BLaER1 (cell line): Measurements from ENCODE around the gene COL20A1.

Experiments used
- H3K27ac ChIP-seq: shearing (Covaris generic); formaldehyde crosslinking; 2 replicates; pipeline ENCODE4 v1.8.1; 2022
- H3K27me3 ChIP-seq: shearing (Covaris generic); formaldehyde crosslinking; 2 replicates; pipeline ENCODE4 v1.8.1; 2022
- H3K36me3 ChIP-seq: shearing (Covaris generic); formaldehyde crosslinking; 2 replicates; pipeline ENCODE4 v1.8.1; 2022
- H3K4me1 ChIP-seq: shearing (Covaris generic); formaldehyde crosslinking; 2 replicates; pipeline ENCODE4 v1.8.1; 2022
- H3K4me2 ChIP-seq: shearing (Covaris generic); formaldehyde crosslinking; 2 replicates; pipeline ENCODE4 v1.8.1; 2022
- H3K4me3 ChIP-seq: shearing (Covaris generic); formaldehyde crosslinking; 2 replicates; pipeline ENCODE4 v1.8.1; 2022
- H3K9ac ChIP-seq: shearing (Covaris generic); formaldehyde crosslinking; 2 replicates; pipeline ENCODE4 v1.8.1; 2022
- H3K9me3 ChIP-seq: shearing (Covaris generic); formaldehyde crosslinking; 2 replicates; pipeline ENCODE4 v1.8.1; 2022
- H4K20me1 ChIP-seq: shearing (Covaris generic); formaldehyde crosslinking; 2 replicates; pipeline ENCODE4 v1.8.1; 2022
- Cebpa-rat ChIP-seq: shearing (Covaris generic); IDR thresholded peaks from 2 replicates; pipeline ENCODE4 v1.8.1; 2022

COL20A1 gene

DNA sequence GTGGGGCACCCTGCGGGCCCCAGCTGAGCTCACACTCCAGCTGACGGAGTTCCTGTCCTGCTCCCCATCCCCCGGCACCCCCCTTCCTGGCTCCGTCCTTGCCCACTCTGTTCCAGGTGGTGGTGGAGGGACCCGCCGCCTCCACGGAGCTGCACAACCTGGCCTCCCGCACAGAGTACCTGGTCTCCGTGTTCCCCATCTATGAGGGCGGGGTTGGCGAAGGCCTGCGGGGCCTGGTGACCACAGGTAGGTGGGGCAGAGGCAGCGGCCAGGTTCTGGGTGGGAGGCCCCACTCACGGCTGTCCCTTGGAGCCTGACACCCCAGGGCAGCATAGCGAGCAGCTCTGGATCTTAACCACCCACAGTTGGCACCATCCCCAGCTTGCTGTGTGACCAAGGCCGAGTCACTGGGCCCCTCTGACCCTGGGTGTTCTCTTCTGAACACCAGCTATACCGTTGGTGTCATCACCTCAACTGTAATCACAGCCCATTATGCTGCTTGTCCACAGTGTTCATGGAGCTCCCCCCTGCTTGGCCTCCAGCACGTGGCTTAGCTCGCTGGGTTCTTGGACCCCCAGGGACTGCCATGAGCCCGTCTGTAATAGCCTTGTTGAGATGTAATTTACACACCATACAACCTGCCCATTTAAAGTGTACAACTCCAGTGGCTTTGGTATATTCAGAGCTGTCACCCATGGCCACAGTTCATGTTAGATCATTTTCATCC is 17.4 kb downstream of the COL20A1 start:
- H3K36me3 ChIP-seq, result no peaks in the 10 kb centered on the region
- H3K4me3 ChIP-seq, result no peak overlapping the region
- peak overlapping the region; percentile 37 for H3K4me2 ChIP-seq
- no peaks in the 10 kb centered on the region for H3K9me3 ChIP-seq
- no peak overlapping the region for H3K27ac ChIP-seq
- TF ChIP-seq Cebpa-rat, result no peak
- peaks cover 8% of the 10 kb centered on the region; the same call in 1 of the 2 replicates for H4K20me1 ChIP-seq
- H3K27me3 ChIP-seq, result peaks cover 26% of the 10 kb centered on the region; the same call in 1 of the 2 replicates
- peaks cover 53% of the 10 kb centered on the region for H3K4me1 ChIP-seq
- H3K9ac ChIP-seq, result no peak overlapping the region

DNA sequence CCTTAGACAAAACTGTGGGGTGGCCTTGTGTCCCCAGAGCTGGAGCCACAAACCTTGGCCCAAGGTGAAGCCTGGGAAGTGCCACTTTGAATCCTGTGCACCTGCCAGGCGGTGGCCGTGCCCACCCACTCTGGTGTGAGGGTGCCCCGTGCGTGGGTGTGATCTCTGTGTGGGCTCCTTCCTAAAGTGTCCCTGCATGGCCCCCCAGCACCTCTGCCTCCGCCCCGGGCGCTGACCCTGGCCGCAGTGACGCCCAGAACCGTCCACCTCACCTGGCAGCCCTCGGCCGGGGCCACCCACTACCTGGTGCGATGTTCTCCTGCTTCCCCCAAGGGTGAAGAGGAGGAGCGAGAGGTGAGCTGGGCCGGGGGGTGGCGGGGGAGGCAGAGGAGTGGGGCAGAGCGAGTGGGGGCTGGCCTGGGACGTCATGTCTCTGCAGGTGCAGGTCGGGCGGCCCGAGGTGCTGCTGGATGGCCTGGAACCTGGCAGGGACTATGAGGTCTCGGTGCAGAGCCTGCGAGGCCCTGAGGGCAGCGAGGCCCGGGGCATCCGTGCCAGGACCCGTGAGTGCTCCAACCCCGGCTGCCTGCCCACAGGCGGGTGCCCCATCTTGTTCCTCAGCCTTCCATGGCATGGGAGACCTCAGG is 18.3 kb downstream of the COL20A1 start:
- H3K36me3 ChIP-seq, result no peaks in the 10 kb centered on the region
- no peak for TF ChIP-seq Cebpa-rat
- H3K4me3 ChIP-seq, result no peak overlapping the region
- peaks cover 53% of the 10 kb centered on the region for H3K4me1 ChIP-seq
- H3K4me2 ChIP-seq, result peak overlapping the region; percentile 61
- no peak overlapping the region for H3K27ac ChIP-seq
- H3K9ac ChIP-seq, result no peak overlapping the region
- peaks cover 8% of the 10 kb centered on the region; the same call in 1 of the 2 replicates for H4K20me1 ChIP-seq
- no peaks in the 10 kb centered on the region for H3K9me3 ChIP-seq
- H3K27me3 ChIP-seq, result peaks cover 20% of the 10 kb centered on the region; the same call in 1 of the 2 replicates

DNA sequence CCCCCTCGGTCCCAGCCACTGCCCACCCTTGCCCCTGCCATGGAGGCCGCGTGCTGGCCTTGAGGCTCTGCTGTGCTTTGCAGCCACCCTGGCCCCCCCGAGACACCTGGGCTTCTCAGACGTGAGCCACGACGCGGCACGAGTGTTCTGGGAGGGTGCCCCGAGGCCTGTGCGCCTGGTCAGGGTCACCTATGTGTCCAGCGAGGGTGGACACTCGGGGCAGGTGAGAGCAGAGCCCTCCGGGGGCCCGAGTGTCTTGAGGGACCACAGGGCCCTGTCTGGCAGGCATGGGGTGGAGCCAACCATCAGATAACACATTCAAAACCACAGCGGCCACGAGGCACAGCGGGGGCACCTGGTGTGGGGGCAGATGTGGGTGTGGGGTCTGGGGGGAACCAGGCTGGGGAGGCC is 18.9 kb downstream of the COL20A1 start:
- Histone ChIP-seq H3K4me1 (peaks cover 50% of the 10 kb centered on the region), H3K27me3 (peaks cover 14% of the 10 kb centered on the region; the same call in 1 of the 2 replicates)

DNA sequence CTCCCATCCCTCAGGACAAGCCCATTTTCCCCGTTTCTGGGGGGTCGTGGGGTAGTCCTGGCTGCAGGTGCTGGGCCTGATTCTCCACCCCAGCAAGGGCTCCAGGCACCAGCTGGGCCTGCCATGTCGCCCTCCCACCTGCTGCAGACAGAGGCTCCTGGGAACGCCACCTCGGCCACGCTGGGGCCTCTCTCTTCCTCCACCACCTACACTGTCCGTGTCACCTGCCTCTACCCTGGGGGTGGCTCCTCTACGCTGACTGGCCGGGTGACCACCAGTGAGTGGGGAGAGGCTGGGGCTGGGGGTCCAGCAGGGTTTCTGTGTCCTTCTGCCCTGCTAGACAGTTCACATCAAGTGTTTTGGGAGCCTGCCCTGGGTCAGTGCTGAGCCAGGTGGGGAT is 19.3 kb downstream of the COL20A1 start:
- Histone ChIP-seq H3K4me1 (peaks cover 46% of the 10 kb centered on the region), H3K4me3 (no peak overlapping the region), H3K36me3 (no peaks in the 10 kb centered on the region), H4K20me1 (no peaks in the 10 kb centered on the region), H3K9me3 (no peaks in the 10 kb centered on the region), H3K4me2 (peak overlapping the region; percentile 61), H3K27me3 (peaks cover 10% of the 10 kb centered on the region; the same call in 1 of the 2 replicates), H3K27ac (0 out of 2 replicates have a peak overlapping the region, but pooled peaks have one; percentile 18), H3K9ac (no peak overlapping the region)
- TF ChIP-seq Cebpa-rat, result no peak

More for the DNA sequence above, 18.9 kb downstream of the COL20A1 start:
- H3K9ac ChIP-seq, result no peak overlapping the region
- peak overlapping the region; percentile 61 for H3K4me2 ChIP-seq
- H3K27ac ChIP-seq, result 0 out of 2 replicates have a peak overlapping the region, but pooled peaks have one; percentile 18
- H4K20me1 ChIP-seq, result peaks cover 4% of the 10 kb centered on the region; the same call in 1 of the 2 replicates
- no peak for TF ChIP-seq Cebpa-rat
- no peaks in the 10 kb centered on the region for H3K36me3 ChIP-seq
- no peak overlapping the region for H3K4me3 ChIP-seq
- no peaks in the 10 kb centered on the region for H3K9me3 ChIP-seq

DNA sequence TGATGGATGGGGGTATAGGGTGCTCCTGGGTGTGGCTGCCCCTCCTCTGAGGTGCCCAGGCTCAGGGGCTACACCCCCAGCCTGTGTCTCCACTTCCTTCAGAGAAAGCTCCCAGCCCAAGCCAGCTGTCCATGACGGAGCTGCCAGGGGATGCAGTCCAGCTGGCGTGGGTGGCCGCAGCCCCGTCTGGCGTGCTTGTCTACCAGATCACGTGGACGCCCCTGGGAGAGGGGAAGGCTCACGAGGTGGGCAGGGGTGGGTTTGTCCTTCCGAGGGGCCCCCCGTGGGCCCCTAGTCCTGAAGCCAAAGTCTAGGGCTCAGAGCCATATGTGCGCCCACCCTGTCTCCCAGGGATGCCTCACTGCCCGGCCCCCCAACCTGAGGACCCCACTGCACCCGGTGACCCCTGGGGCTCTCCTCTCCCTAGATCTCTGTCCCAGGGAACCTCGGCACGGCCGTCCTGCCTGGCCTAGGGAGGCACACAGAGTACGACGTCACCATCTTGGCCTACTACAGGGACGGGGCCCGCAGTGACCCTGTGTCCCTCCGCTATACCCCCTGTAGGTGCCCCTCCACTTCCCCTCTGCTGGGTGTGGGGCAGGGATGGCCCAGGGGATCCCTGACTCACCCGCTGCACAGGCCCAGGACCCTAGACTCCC is 19.8 kb downstream of the COL20A1 start:
- Histone ChIP-seq H3K36me3 (no peaks in the 10 kb centered on the region), H3K9me3 (no peaks in the 10 kb centered on the region), H3K27me3 (peaks cover 5% of the 10 kb centered on the region; the same call in 1 of the 2 replicates), H4K20me1 (no peaks in the 10 kb centered on the region), H3K4me2 (peak overlapping the region; percentile 61), H3K9ac (no peak overlapping the region), H3K4me1 (peaks cover 46% of the 10 kb centered on the region), H3K27ac (0 out of 2 replicates have a peak overlapping the region, but pooled peaks have one; percentile 18), H3K4me3 (no peak overlapping the region)
- TF ChIP-seq Cebpa-rat, result no peak

DNA sequence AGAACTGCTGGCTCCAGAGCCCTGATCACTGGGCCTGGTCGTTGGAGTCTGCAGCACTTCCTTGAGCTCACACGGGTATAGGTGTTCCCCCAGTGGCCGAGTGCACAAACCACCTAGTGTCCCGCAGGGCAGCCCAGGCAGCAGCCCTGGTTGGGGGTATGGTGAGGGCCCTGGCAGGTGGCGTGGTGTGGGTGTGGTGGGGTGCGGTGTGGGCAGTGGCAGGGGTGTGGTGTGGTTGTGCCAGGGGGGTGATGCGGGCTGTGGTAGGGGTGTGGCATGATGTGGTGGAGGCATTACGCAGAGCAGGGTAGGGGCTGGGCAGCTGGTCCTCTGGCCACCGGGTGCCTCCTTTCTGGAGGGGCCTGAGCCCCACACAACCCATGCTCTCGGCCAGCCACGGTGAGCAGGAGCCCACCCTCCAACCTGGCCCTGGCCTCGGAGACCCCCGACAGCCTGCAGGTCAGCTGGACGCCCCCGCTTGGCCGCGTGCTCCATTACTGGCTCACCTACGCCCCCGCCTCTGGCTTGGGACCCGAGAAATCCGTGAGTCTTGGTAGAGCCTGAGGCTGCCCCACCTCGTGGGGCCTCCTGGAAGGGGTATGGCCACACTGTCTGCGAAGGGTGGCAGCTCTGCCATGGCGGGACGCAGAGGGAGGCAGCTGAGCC is 20.5 kb downstream of the COL20A1 start:
- peaks cover 46% of the 10 kb centered on the region for H3K4me1 ChIP-seq
- no peaks in the 10 kb centered on the region for H3K36me3 ChIP-seq
- H3K9ac ChIP-seq, result no peak overlapping the region
- H4K20me1 ChIP-seq, result no peaks in the 10 kb centered on the region
- H3K4me2 ChIP-seq, result peak overlapping the region; percentile 61
- no peaks in the 10 kb centered on the region for H3K9me3 ChIP-seq
- no peak overlapping the region for H3K27ac ChIP-seq
- TF ChIP-seq Cebpa-rat, result no peak
- H3K4me3 ChIP-seq, result no peak overlapping the region
- H3K27me3 ChIP-seq, result no peaks in the 10 kb centered on the region

DNA sequence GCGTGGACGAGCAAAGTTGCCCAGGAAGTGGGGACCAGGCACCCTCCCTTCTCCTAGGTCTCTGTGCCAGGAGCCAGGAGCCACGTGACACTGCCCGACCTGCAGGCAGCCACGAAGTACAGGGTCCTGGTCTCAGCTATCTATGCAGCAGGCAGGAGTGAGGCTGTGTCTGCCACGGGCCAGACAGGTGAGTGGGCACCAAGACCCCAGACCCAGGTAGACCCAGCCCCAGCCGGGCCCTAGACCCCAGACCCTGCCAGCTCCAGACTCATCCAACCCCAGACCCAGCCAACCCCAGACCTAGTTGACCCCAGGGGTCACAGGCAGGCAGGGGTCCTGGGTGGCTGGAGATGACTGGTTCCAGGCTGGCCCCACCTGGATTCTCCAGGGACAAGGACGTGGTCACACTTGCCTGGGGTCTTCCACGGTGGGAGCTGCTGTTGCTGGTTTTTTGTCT is 21.1 kb downstream of the COL20A1 start:
- TF ChIP-seq Cebpa-rat, result no peak
- H3K9me3 ChIP-seq, result no peaks in the 10 kb centered on the region

DNA sequence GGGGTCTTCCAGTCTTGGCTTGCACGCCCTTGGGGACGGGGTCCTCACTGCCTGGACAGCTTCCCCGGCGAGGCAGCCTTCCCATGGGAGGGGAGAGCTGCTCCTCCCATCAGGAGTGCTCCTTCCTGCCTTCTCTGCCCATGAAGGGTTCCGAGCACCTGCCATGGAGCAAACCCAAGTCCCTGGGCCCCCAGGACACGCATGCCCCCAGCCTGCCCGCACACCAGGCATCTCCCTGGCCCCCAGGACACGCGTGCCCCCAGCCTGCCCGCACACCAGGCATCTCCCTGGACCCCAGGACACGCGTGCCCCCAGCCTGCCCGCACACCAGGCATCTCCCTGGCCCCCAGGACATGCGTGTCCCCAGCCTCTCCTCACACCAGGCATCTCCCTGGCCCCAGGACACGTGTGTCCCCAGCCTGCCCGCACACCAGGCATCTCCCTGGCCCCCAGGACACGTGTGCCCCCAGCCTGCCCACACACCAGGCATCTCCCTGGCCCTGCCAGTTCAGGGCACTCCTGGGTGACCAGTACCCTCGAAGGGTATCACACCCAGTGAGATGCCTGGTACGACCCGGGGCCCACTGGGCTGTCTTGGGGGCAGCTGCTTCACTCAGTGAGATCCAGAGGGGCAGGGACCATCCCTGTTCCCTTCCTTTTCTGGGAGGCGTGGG is 21.7 kb downstream of the COL20A1 start:
- Histone ChIP-seq H3K4me1 (peaks cover 41% of the 10 kb centered on the region), H3K27me3 (no peaks in the 10 kb centered on the region), H3K4me2 (no peak overlapping the region), H3K36me3 (no peaks in the 10 kb centered on the region), H3K4me3 (no peak overlapping the region), H4K20me1 (no peaks in the 10 kb centered on the region), H3K27ac (no peak overlapping the region), H3K9me3 (no peaks in the 10 kb centered on the region), H3K9ac (no peak overlapping the region)
- no peak for TF ChIP-seq Cebpa-rat

More for the DNA sequence above, 21.1 kb downstream of the COL20A1 start:
- Histone ChIP-seq H3K4me3 (no peak overlapping the region), H3K27ac (no peak overlapping the region), H3K27me3 (no peaks in the 10 kb centered on the region), H3K9ac (no peak overlapping the region), H4K20me1 (no peaks in the 10 kb centered on the region), H3K4me2 (no peak overlapping the region), H3K36me3 (no peaks in the 10 kb centered on the region), H3K4me1 (peaks cover 44% of the 10 kb centered on the region)

DNA sequence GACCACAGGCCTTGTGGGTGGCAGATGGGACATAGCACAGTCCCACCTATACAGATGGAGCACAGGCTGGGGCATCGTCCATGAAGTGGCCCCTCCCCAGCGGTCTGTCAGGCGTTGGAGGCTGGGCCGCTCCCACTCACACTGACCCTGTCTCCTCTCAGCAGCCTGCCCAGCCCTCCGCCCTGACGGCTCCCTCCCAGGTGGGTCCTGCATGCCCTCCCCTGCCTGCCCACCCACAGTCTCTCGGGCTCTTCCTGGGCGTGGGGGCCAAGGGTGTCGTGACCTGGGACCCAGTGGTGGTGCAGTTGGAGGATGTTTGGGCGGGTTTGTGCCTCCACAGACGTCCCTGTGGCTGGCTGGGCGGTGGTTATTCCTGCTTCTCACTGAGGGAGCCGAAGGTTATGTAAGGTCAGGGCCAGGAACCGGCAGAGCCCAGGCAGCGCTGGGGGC is 22.3 kb downstream of the COL20A1 start:
- H3K4me2 ChIP-seq, result no peak overlapping the region
- no peaks in the 10 kb centered on the region for H4K20me1 ChIP-seq
- TF ChIP-seq Cebpa-rat, result no peak
- no peak overlapping the region for H3K27ac ChIP-seq
- H3K27me3 ChIP-seq, result no peaks in the 10 kb centered on the region
- no peaks in the 10 kb centered on the region for H3K36me3 ChIP-seq
- H3K9me3 ChIP-seq, result no peaks in the 10 kb centered on the region
- H3K9ac ChIP-seq, result no peak overlapping the region
- no peak overlapping the region for H3K4me3 ChIP-seq
- H3K4me1 ChIP-seq, result peaks cover 39% of the 10 kb centered on the region
